ENCODE measurements around the gene FLVCR2.

DNA sequence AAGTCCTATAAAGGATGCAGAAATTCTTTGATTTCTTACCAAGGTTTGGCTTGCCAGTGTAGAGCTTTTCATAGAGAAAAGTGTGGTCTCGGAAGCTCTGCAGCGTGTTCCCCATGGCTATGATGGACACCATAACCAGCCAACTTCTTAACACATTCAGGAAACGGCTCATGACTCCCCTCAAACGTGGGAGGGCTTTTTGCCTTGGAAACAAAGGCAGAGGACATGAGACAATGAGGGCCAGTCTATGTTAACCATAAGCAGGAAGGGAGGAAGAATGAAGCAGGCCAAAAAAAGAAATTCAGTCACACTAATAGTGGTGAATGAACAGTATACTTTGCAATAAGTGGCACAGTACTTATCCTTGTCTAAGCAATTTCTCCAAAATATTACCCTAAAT, 78.9 kb downstream of the FLVCR2 start:
- no peak for TF ChIP-seq EZH2phosphoT487 (IDR thresholded peaks at IDR 0.05; ENCODE audit: borderline replicate concordance, low read length)
- TF ChIP-seq, protein P1, sequence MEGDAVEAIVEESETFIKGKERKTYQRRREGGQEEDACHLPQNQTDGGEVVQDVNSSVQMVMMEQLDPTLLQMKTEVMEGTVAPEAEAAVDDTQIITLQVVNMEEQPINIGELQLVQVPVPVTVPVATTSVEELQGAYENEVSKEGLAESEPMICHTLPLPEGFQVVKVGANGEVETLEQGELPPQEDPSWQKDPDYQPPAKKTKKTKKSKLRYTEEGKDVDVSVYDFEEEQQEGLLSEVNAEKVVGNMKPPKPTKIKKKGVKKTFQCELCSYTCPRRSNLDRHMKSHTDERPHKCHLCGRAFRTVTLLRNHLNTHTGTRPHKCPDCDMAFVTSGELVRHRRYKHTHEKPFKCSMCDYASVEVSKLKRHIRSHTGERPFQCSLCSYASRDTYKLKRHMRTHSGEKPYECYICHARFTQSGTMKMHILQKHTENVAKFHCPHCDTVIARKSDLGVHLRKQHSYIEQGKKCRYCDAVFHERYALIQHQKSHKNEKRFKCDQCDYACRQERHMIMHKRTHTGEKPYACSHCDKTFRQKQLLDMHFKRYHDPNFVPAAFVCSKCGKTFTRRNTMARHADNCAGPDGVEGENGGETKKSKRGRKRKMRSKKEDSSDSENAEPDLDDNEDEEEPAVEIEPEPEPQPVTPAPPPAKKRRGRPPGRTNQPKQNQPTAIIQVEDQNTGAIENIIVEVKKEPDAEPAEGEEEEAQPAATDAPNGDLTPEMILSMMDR (IDR thresholded peaks at IDR 0.05; ENCODE audit: low read depth, low read length, poor library complexity, severe bottlenecking) = no peak

All from DOHH2 (cell line).